Lower leg skin (tissue), 3 donors: ENCODE results near the gene ESYT2.

Source experiments
- CTCF ChIP-seq, 3 donors: fragments of 450-650 bp; IDR thresholded peaks; one replicate each; pipeline ENCODE4 v1.5.1; 2016; ENCODE audit warnings: antibody characterized with exemption in 3 of 3, mild to moderate bottlenecking in 3 of 3, moderate library complexity in 2 of 3
- POLR2A ChIP-seq, 2 donors: fragments of 450-650 bp; IDR thresholded peaks; one replicate each; pipeline ENCODE4 v1.6.1; 2016 to 2017; ENCODE audit warnings: antibody characterized with exemption in 2 of 2, mild to moderate bottlenecking in 1 of 2, moderate library complexity in 1 of 2

- TF ChIP-seq CTCF (IDR thresholded peaks at IDR 0.05) (no peak), POLR2A (IDR thresholded peaks at IDR 0.05) (no peak)
Measured at GRCh38 chr7:158728911-158729645, 100.2 kb downstream of the ESYT2 start.
